ENCODE measurements around the gene YJEFN3. TPM values are rescaled to one million over a fixed set of nuclear protein-coding genes. Genes with fewer than 3 reads are reported as not detected.

The YJEFN3 gene
- total and polyA plus RNA-seq, 4 donors, result 0.77 to 4.7 (median 3.8) TPM

GRCh38 chr19:19541616-19542015 is 12.9 kb downstream of the YJEFN3 start:
- Histone ChIP-seq H3K4me1 (ENCODE audit: control insufficient read depth in 5 of 5, insufficient read depth in 5 of 5, low read length in 5 of 5) (peaks cover 0 to 26% (median 5%) of the 10 kb centered on the region in 5 donors), H3K9ac (ENCODE audit: insufficient read depth in 1 of 2, low read length in 2 of 2) (no peak overlapping the region), H3K9me3 (ENCODE audit: control insufficient read depth in 4 of 4, insufficient read depth in 3 of 4, low read length in 3 of 4) (peaks cover 0 to 11% (median 0%) of the 10 kb centered on the region in 4 donors), H3K4me3 (no peak overlapping the region), H3K36me3 (ENCODE audit: control insufficient read depth in 4 of 4, insufficient read depth in 4 of 4, low read length in 4 of 4) (no peaks in the 10 kb centered on the region), H3K27ac (ENCODE audit: low read depth in 1 of 2, low read length in 1 of 2) (no peak overlapping the region), H3K27me3 (ENCODE audit: control insufficient read depth in 3 of 3, insufficient read depth in 3 of 3, low read length in 2 of 3) (peaks cover 8 to 41% (median 28%) of the 10 kb centered on the region in 3 donors)
- TF ChIP-seq, protein P1, sequence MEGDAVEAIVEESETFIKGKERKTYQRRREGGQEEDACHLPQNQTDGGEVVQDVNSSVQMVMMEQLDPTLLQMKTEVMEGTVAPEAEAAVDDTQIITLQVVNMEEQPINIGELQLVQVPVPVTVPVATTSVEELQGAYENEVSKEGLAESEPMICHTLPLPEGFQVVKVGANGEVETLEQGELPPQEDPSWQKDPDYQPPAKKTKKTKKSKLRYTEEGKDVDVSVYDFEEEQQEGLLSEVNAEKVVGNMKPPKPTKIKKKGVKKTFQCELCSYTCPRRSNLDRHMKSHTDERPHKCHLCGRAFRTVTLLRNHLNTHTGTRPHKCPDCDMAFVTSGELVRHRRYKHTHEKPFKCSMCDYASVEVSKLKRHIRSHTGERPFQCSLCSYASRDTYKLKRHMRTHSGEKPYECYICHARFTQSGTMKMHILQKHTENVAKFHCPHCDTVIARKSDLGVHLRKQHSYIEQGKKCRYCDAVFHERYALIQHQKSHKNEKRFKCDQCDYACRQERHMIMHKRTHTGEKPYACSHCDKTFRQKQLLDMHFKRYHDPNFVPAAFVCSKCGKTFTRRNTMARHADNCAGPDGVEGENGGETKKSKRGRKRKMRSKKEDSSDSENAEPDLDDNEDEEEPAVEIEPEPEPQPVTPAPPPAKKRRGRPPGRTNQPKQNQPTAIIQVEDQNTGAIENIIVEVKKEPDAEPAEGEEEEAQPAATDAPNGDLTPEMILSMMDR (IDR thresholded peaks at IDR 0.05; ENCODE audit: control extremely low read depth, extremely low read depth), result no peak
- ATAC-seq (ENCODE audit: insufficient read depth, low FRiP score), result no peak
- DNase-seq, result no peak
- WGBS, 2 donors, result 81 to 82% methylated on average over 16 of the region's 16 CpGs

DNA sequence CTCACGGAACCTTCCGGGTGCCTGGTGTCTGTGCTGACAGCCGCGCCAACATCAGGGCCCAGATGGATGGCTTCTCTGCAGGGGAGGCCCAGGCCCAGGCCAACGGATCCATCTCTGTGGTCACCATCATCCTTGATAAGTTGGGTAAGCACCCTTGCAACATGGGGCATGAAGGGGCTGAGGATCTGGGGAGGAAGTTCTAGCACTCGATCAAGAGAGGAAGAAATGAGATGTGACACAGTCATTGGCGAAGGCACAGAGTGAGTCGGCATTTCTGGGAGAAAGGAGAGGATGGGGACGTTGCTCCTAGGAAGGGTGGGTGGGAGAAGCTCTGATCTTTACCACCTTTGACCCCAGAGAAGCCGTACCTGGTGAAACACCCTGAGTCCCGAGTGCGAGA is 13.8 kb downstream of the YJEFN3 start:
- no peak overlapping the region for H3K9ac ChIP-seq (ENCODE audit: insufficient read depth in 1 of 2, low read length in 2 of 2)
- no peak overlapping the region for H3K27ac ChIP-seq (ENCODE audit: low read depth in 1 of 2, low read length in 1 of 2)
- ATAC-seq (ENCODE audit: insufficient read depth, low FRiP score), result no peak
- peaks cover 0 to 11% (median 0%) of the 10 kb centered on the region in 4 donors for H3K9me3 ChIP-seq (ENCODE audit: control insufficient read depth in 4 of 4, insufficient read depth in 3 of 4, low read length in 3 of 4)
- TF ChIP-seq, protein P1 (IDR thresholded peaks at IDR 0.05; ENCODE audit: control extremely low read depth, extremely low read depth), result no peak
- peaks cover 8 to 35% (median 27%) of the 10 kb centered on the region in 3 donors for H3K27me3 ChIP-seq (ENCODE audit: control insufficient read depth in 3 of 3, insufficient read depth in 3 of 3, low read length in 2 of 3)
- H3K36me3 ChIP-seq (ENCODE audit: control insufficient read depth in 4 of 4, insufficient read depth in 4 of 4, low read length in 4 of 4), result no peaks in the 10 kb centered on the region
- no peak for DNase-seq
- H3K4me3 ChIP-seq, result no peak overlapping the region
- 37 to 70% methylated on average over 12 of the region's 12 CpGs for WGBS, 2 donors
- peaks cover 0 to 26% (median 11%) of the 10 kb centered on the region in 5 donors for H3K4me1 ChIP-seq (ENCODE audit: control insufficient read depth in 5 of 5, insufficient read depth in 5 of 5, low read length in 5 of 5)

- Histone ChIP-seq H3K36me3 (ENCODE audit: control insufficient read depth in 4 of 4, insufficient read depth in 4 of 4, low read length in 4 of 4) (no peaks in the 10 kb centered on the region), H3K4me3 (no peak overlapping the region), H3K4me1 (ENCODE audit: control insufficient read depth in 5 of 5, insufficient read depth in 5 of 5, low read length in 5 of 5) (peaks cover 0 to 31% (median 13%) of the 10 kb centered on the region in 5 donors), H3K9me3 (ENCODE audit: control insufficient read depth in 4 of 4, insufficient read depth in 3 of 4, low read length in 3 of 4) (peaks cover 0 to 11% (median 0%) of the 10 kb centered on the region in 4 donors), H3K27ac (ENCODE audit: low read depth in 1 of 2, low read length in 1 of 2) (no peak overlapping the region), H3K9ac (ENCODE audit: insufficient read depth in 1 of 2, low read length in 2 of 2) (no peak overlapping the region), H3K27me3 (ENCODE audit: control insufficient read depth in 3 of 3, insufficient read depth in 3 of 3, low read length in 2 of 3) (peaks cover 8 to 30% (median 23%) of the 10 kb centered on the region in 3 donors)
- DNase-seq (no peak), ATAC-seq (ENCODE audit: insufficient read depth, low FRiP score) (no peak)
- TF ChIP-seq, protein P1 (IDR thresholded peaks at IDR 0.05; ENCODE audit: control extremely low read depth, extremely low read depth), result no peak
- 89 to 90% methylated on average over 13 of the region's 13 CpGs for WGBS, 2 donors
Measured at GRCh38 chr19:19543101-19543500, 14.4 kb downstream of the YJEFN3 start.

DNA sequence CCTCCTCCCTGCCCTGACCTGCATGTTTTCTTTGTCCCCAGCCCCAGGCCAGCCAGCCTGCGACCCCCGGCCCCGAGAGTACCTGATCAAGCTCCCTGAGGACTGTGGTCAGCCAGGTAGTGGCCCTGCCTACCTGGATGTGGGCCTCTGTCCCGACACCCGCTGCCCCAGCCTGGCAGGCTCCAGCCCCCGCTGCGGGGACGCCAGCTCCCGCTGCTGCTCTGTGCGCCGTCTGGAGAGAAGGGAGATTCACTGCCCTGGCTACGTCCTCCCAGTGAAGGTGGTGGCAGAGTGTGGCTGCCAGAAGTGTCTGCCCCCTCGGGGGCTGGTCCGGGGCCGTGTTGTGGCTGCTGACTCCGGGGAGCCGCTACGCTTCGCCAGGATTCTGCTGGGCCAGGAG is 14.9 kb downstream of the YJEFN3 start:
- H3K36me3 ChIP-seq (ENCODE audit: control insufficient read depth in 4 of 4, insufficient read depth in 4 of 4, low read length in 4 of 4), result no peaks in the 10 kb centered on the region
- TF ChIP-seq, protein P1 (IDR thresholded peaks at IDR 0.05; ENCODE audit: control extremely low read depth, extremely low read depth), result no peak
- H3K4me3 ChIP-seq, result no peak overlapping the region
- H3K4me1 ChIP-seq (ENCODE audit: control insufficient read depth in 5 of 5, insufficient read depth in 5 of 5, low read length in 5 of 5), result peaks cover 0 to 33% (median 13%) of the 10 kb centered on the region in 5 donors
- H3K27me3 ChIP-seq (ENCODE audit: control insufficient read depth in 3 of 3, insufficient read depth in 3 of 3, low read length in 2 of 3), result peaks cover 8 to 27% (median 19%) of the 10 kb centered on the region in 3 donors
- H3K9ac ChIP-seq (ENCODE audit: insufficient read depth in 1 of 2, low read length in 2 of 2), result no peak overlapping the region
- no peak for DNase-seq
- ATAC-seq (ENCODE audit: insufficient read depth, low FRiP score), result no peak
- 87 to 90% methylated on average over 19 of the region's 19 CpGs for WGBS, 2 donors
- H3K27ac ChIP-seq (ENCODE audit: low read depth in 1 of 2, low read length in 1 of 2), result no peak overlapping the region
- H3K9me3 ChIP-seq (ENCODE audit: control insufficient read depth in 4 of 4, insufficient read depth in 3 of 4, low read length in 3 of 4), result peaks cover 0 to 11% (median 0%) of the 10 kb centered on the region in 4 donors
